ENCODE measurements around the gene CAVIN2. TPM values are rescaled to one million over a fixed set of nuclear protein-coding genes. Genes with fewer than 3 reads are reported as not detected.

The CAVIN2 gene
- total RNA-seq, 2 experiments from 2014 or later, result 0.14 to 0.16 TPM

DNA sequence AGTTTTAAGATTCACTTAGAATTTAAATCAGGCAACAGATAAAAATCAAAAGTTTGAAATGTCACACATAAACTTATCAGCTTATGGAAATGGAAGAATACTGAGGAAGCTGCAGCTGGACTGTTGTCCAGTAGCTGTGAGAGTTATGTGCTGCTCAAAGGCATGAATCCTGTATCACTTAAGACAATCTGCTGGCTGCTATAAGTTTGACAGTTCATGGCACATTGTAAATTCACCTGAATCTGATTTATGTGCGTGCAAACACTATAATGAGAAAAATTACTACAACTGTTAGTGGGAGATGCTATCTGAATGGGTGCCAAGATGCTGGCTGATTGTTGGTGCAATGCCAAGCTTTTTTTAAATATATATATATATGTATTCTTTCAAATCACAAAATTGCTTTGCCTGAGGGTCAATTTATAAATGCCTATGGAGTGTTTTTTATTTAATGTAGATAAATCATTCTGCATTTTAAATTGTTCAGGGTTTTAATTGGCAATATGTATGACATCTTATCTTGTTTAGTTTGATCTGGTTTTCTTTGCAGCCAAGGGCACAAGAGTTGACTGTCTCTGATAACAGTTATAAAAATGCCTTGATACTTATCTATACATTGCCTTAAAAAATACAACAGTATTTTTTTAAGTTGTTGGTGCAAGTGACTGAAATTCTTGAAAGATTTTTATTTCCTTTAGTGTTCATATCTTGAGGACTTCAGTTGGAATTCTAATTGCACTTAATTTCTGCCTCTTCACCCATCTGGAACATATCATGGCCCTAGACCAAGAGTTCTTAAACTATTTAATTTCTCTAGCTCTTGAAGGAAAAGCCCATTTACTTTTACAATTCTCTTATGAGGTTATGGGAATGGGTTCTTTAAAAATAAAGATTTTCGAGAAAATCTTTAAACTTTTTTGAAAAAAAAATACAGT, 48.7 kb downstream of the CAVIN2 start:
- Mint-ChIP-seq H3K36me3 (ENCODE audit: low read depth) (no peaks in the 10 kb centered on the region), H3K9me3 (no peaks in the 10 kb centered on the region), H3K4me3 (no peak overlapping the region), H3K27me3 (peaks cover 15% of the 10 kb centered on the region), H3K27ac (no peak overlapping the region), H3K4me1 (ENCODE audit: low read depth) (no peaks in the 10 kb centered on the region)
- ATAC-seq (ENCODE audit: poor library complexity), result no peak
- H3K27me3 ChIP-seq (ENCODE audit: control insufficient read depth in 1 of 2, insufficient read depth in 2 of 2, low read length in 2 of 2), result peaks cover 2 to 6% of the 10 kb centered on the region in 2 experiments
- H3K27ac ChIP-seq (ENCODE audit: low read depth in 1 of 2, low read length in 2 of 2), result no peak overlapping the region
- no peak overlapping the region for H3K4me3 ChIP-seq (ENCODE audit: low read length)
- intact Hi-C loops (cut with DNase I, micrococcal nuclease), result no loop called here
- no peak for DNase-seq
- H3K36me3 ChIP-seq (ENCODE audit: insufficient read depth, low read length), result no peaks in the 10 kb centered on the region
- no peaks in the 10 kb centered on the region for H3K4me1 ChIP-seq (ENCODE audit: insufficient read depth, low read length)
- ChIA-PET POLR2A (no interaction called here), CTCF (no interaction called here)
- TF ChIP-seq, protein P1, sequence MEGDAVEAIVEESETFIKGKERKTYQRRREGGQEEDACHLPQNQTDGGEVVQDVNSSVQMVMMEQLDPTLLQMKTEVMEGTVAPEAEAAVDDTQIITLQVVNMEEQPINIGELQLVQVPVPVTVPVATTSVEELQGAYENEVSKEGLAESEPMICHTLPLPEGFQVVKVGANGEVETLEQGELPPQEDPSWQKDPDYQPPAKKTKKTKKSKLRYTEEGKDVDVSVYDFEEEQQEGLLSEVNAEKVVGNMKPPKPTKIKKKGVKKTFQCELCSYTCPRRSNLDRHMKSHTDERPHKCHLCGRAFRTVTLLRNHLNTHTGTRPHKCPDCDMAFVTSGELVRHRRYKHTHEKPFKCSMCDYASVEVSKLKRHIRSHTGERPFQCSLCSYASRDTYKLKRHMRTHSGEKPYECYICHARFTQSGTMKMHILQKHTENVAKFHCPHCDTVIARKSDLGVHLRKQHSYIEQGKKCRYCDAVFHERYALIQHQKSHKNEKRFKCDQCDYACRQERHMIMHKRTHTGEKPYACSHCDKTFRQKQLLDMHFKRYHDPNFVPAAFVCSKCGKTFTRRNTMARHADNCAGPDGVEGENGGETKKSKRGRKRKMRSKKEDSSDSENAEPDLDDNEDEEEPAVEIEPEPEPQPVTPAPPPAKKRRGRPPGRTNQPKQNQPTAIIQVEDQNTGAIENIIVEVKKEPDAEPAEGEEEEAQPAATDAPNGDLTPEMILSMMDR (IDR thresholded peaks at IDR 0.05), result no peak
- no peaks in the 10 kb centered on the region for H3K9me3 ChIP-seq (ENCODE audit: control insufficient read depth in 1 of 2, insufficient read depth in 1 of 2, low read length in 2 of 2)

DNA sequence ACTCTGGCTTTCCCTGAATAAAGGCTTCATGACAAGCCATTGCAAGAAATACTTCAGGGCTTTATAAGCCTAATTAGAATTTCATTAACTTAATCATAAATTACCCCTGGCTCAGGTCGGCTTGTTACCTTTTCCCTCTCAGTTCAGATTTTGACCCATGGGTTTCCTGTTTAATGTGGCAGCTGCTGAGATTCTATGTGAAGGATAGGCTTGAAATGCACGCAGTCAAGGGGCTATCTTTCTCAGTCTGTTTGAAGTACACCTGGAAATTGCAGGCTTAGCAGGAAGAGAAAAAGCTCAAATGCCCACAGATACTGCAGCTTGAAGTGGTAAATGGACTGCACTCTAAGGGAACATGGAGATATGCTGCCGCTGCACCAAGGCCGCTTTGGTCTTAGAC, 49.4 kb downstream of the CAVIN2 start:
- Mint-ChIP-seq H3K9me3 (no peaks in the 10 kb centered on the region), H3K4me1 (ENCODE audit: low read depth) (no peaks in the 10 kb centered on the region), H3K27me3 (peaks cover 22% of the 10 kb centered on the region), H3K4me3 (no peak overlapping the region), H3K36me3 (ENCODE audit: low read depth) (no peaks in the 10 kb centered on the region), H3K27ac (no peak overlapping the region)
- intact Hi-C loops (cut with DNase I, micrococcal nuclease), result no loop called here
- ChIA-PET CTCF (no interaction called here), POLR2A (no interaction called here)
- no peak overlapping the region for H3K4me3 ChIP-seq (ENCODE audit: low read length)
- DNase-seq, result no peak
- no peaks in the 10 kb centered on the region for H3K36me3 ChIP-seq (ENCODE audit: insufficient read depth, low read length)
- H3K27me3 ChIP-seq (ENCODE audit: control insufficient read depth in 1 of 2, insufficient read depth in 2 of 2, low read length in 2 of 2), result peaks cover 5 to 6% of the 10 kb centered on the region in 2 experiments
- no peaks in the 10 kb centered on the region for H3K4me1 ChIP-seq (ENCODE audit: insufficient read depth, low read length)
- no peak for ATAC-seq (ENCODE audit: poor library complexity)
- TF ChIP-seq, protein P1 (IDR thresholded peaks at IDR 0.05), result no peak
- H3K27ac ChIP-seq (ENCODE audit: low read depth in 1 of 2, low read length in 2 of 2), result no peak overlapping the region
- no peaks in the 10 kb centered on the region for H3K9me3 ChIP-seq (ENCODE audit: control insufficient read depth in 1 of 2, insufficient read depth in 1 of 2, low read length in 2 of 2)

DNA sequence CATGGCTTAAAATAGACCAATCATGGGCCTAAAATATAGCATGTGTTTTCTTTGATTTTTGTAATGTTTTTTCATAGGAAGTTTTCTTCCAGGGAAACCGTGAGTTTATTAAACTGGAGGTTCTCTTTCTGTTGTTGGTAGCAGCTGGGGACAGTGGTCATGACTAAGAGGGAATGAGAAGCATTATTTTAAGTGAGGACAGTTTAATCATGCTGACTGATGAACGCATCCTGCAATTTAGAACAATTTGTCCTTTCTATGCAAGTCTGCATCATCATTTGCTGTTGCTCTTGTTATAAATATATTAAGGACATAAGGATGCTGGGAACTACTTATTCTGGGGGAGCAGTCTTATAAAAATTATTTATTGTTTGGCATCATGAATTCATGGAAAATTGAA, 51.2 kb downstream of the CAVIN2 start:
- ChIA-PET POLR2A (no interaction called here), CTCF (no interaction called here)
- Histone ChIP-seq H3K4me3 (ENCODE audit: low read length) (no peak overlapping the region), H3K27ac (ENCODE audit: low read depth in 1 of 2, low read length in 2 of 2) (no peak overlapping the region), H3K27me3 (ENCODE audit: control insufficient read depth in 1 of 2, insufficient read depth in 2 of 2, low read length in 2 of 2) (peaks cover 5 to 6% of the 10 kb centered on the region in 2 experiments), H3K9me3 (ENCODE audit: control insufficient read depth in 1 of 2, insufficient read depth in 1 of 2, low read length in 2 of 2) (no peaks in the 10 kb centered on the region), H3K36me3 (ENCODE audit: insufficient read depth, low read length) (no peaks in the 10 kb centered on the region), H3K4me1 (ENCODE audit: insufficient read depth, low read length) (no peaks in the 10 kb centered on the region)
- Mint-ChIP-seq H3K36me3 (ENCODE audit: low read depth) (no peaks in the 10 kb centered on the region), H3K27me3 (peaks cover 31% of the 10 kb centered on the region), H3K4me3 (no peak overlapping the region), H3K9me3 (no peaks in the 10 kb centered on the region), H3K4me1 (ENCODE audit: low read depth) (no peaks in the 10 kb centered on the region), H3K27ac (no peak overlapping the region)
- no peak for DNase-seq
- no peak for ATAC-seq (ENCODE audit: poor library complexity)
- TF ChIP-seq, protein P1 (IDR thresholded peaks at IDR 0.05), result no peak
- intact Hi-C loops (cut with DNase I, micrococcal nuclease), result no loop called here
